Stimulated activated naive B cell treated with anti-CD40 and anti-IgM and Interleukin-4, amounts not matched to agents 10 μg/mL and 1 μg/mL and 100 μg/mL, for 72 hours (primary cell): Measurements from ENCODE around the gene ALK.

Source experiments
- ATAC-seq, 2 donors: fragments of 150-1000 bp; cut with Tn5 transposase; replicated peaks; 2 replicates each; pipeline ENCODE4 v1.10.0; 2021; ENCODE audit warnings: moderate library complexity in 1 of 2
- DNase-seq: peaks from one replicate; pipeline ENCODE4 v3.0.0; 2021
- H3K27ac Mint-ChIP-seq: one replicate; pipeline ENCODE4 v1.8.0; 2022; ENCODE audit warnings: mild to moderate bottlenecking, mixed read lengths
- H3K27me3 Mint-ChIP-seq, 2 donors: one replicate each; pipeline ENCODE4 v1.8.0; 2022; ENCODE audit warnings: mixed read lengths in 2 of 2
- H3K36me3 Mint-ChIP-seq, 2 donors: one replicate each; pipeline ENCODE4 v1.8.0; 2022; ENCODE audit warnings: mixed read lengths in 2 of 2, mild to moderate bottlenecking in 1 of 2
- H3K4me1 Mint-ChIP-seq, 2 donors: one replicate each; pipeline ENCODE4 v1.8.0; 2022; ENCODE audit warnings: mixed read lengths in 2 of 2, mild to moderate bottlenecking in 1 of 2
- H3K4me3 Mint-ChIP-seq, 2 donors: one replicate each; pipeline ENCODE4 v1.8.0; 2022; ENCODE audit warnings: mild to moderate bottlenecking in 2 of 2, mixed read lengths in 2 of 2, moderate library complexity in 1 of 2
- H3K9me3 Mint-ChIP-seq, 2 donors: one replicate each; pipeline ENCODE4 v1.8.0; 2022; ENCODE audit warnings: mixed read lengths in 2 of 2, mild to moderate bottlenecking in 1 of 2

ALK gene

GRCh38 chr2:29502460-29502911 is 418.9 kb downstream of the ALK start:
- H3K36me3 Mint-ChIP-seq, result peaks cover 0 to 1% of the 10 kb centered on the region in 2 donors

DNA sequence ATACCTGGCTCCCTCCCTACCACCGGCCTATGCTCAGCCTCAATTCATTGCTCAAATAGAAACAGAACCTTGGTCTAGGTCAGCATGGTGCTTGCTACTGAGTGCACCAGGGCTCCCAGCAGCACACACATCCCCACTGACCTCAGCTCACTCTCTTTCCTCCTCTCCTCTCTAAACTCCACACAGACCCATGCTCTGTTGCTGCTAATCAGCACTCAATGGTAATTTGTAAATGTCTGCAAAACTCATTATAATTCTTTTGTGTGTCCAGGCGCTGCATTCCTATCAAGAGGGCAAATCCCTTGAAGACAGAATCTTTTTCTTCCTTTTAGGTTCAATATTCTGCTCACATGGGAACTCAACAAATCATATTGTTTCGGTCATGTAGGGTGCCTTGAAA is 424.0 kb downstream of the ALK start:
- H3K27ac Mint-ChIP-seq, result no peak overlapping the region
- DNase-seq (no peak), ATAC-seq (no peak)
- H3K4me1 Mint-ChIP-seq, result no peaks in the 10 kb centered on the region
- H3K27me3 Mint-ChIP-seq, result no peaks in the 10 kb centered on the region
- no peaks in the 10 kb centered on the region for H3K36me3 Mint-ChIP-seq
- no peak overlapping the region for H3K4me3 Mint-ChIP-seq
- no peaks in the 10 kb centered on the region for H3K9me3 Mint-ChIP-seq

More at GRCh38 chr2:29502460-29502911, 418.9 kb downstream of the ALK start:
- Mint-ChIP-seq H3K9me3 (peaks cover 0 to 6% of the 10 kb centered on the region in 2 donors), H3K27ac (no peak overlapping the region), H3K4me3 (no peak overlapping the region), H3K4me1 (no peaks in the 10 kb centered on the region), H3K27me3 (peaks cover 0 to 4% of the 10 kb centered on the region in 2 donors)
- no peak for ATAC-seq
- DNase-seq, result no peak

GRCh38 chr2:29496198-29496597 is 425.2 kb downstream of the ALK start:
- no peak overlapping the region for H3K27ac Mint-ChIP-seq
- no peaks in the 10 kb centered on the region for H3K9me3 Mint-ChIP-seq
- no peaks in the 10 kb centered on the region for H3K27me3 Mint-ChIP-seq
- no peak for DNase-seq
- H3K36me3 Mint-ChIP-seq, result no peaks in the 10 kb centered on the region
- no peak overlapping the region for H3K4me3 Mint-ChIP-seq
- H3K4me1 Mint-ChIP-seq, result no peaks in the 10 kb centered on the region
- no peak for ATAC-seq

DNA sequence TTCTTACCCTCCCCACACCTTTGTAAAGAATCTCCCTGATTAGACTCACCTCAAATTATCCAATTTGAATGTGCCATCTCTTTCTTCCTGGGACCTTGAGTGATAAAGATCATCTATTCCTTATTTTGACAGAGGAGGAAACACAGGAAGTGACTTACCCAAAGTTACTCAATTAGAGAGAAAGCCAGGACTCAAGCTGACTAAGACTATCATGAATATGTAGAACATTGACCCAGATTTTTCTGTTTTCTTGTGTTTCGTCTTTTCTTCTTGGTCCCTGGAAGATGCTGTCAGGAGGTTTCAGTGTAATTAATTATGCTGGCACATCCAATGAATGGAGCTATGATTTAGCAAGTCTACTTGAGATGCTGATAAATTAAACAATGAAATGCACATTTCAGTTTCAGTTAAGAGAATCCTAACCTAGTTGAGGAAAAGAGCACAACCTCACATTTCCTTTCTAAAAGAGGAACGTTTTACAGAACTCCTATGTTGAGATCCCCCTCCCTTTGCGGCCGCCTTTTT is 425.8 kb downstream of the ALK start:
- no peaks in the 10 kb centered on the region for H3K27me3 Mint-ChIP-seq
- no peak overlapping the region for H3K27ac Mint-ChIP-seq
- no peaks in the 10 kb centered on the region for H3K4me1 Mint-ChIP-seq
- H3K9me3 Mint-ChIP-seq, result no peaks in the 10 kb centered on the region
- H3K36me3 Mint-ChIP-seq, result no peaks in the 10 kb centered on the region
- no peak overlapping the region for H3K4me3 Mint-ChIP-seq
- DNase-seq (no peak), ATAC-seq (no peak)

- Mint-ChIP-seq H3K36me3 (no peaks in the 10 kb centered on the region), H3K4me1 (no peaks in the 10 kb centered on the region), H3K27ac (no peak overlapping the region), H3K27me3 (no peaks in the 10 kb centered on the region), H3K4me3 (no peak overlapping the region), H3K9me3 (no peaks in the 10 kb centered on the region)
- no peak for DNase-seq
- no peak for ATAC-seq
Measured at GRCh38 chr2:29495068-29495467, 426.3 kb downstream of the ALK start.

- DNase-seq (no peak), ATAC-seq (no peak)
- no peak overlapping the region for H3K4me3 Mint-ChIP-seq
- H3K36me3 Mint-ChIP-seq, result no peaks in the 10 kb centered on the region
- no peaks in the 10 kb centered on the region for H3K27me3 Mint-ChIP-seq
- H3K27ac Mint-ChIP-seq, result no peak overlapping the region
- no peaks in the 10 kb centered on the region for H3K4me1 Mint-ChIP-seq
- H3K9me3 Mint-ChIP-seq, result no peaks in the 10 kb centered on the region
Measured at GRCh38 chr2:29492701-29493100, 428.7 kb downstream of the ALK start.

GRCh38 chr2:29490045-29490444 is 431.3 kb downstream of the ALK start:
- H3K4me1 Mint-ChIP-seq, result no peaks in the 10 kb centered on the region
- no peak overlapping the region for H3K27ac Mint-ChIP-seq
- H3K36me3 Mint-ChIP-seq, result no peaks in the 10 kb centered on the region
- DNase-seq, result no peak
- no peak for ATAC-seq
- no peaks in the 10 kb centered on the region for H3K9me3 Mint-ChIP-seq
- no peaks in the 10 kb centered on the region for H3K27me3 Mint-ChIP-seq
- no peak overlapping the region for H3K4me3 Mint-ChIP-seq

GRCh38 chr2:29489568-29489967 is 431.8 kb downstream of the ALK start:
- Mint-ChIP-seq H3K4me1 (no peaks in the 10 kb centered on the region), H3K9me3 (no peaks in the 10 kb centered on the region), H3K36me3 (no peaks in the 10 kb centered on the region), H3K27me3 (no peaks in the 10 kb centered on the region), H3K27ac (no peak overlapping the region), H3K4me3 (no peak overlapping the region)
- DNase-seq, result no peak
- ATAC-seq, result no peak

DNA sequence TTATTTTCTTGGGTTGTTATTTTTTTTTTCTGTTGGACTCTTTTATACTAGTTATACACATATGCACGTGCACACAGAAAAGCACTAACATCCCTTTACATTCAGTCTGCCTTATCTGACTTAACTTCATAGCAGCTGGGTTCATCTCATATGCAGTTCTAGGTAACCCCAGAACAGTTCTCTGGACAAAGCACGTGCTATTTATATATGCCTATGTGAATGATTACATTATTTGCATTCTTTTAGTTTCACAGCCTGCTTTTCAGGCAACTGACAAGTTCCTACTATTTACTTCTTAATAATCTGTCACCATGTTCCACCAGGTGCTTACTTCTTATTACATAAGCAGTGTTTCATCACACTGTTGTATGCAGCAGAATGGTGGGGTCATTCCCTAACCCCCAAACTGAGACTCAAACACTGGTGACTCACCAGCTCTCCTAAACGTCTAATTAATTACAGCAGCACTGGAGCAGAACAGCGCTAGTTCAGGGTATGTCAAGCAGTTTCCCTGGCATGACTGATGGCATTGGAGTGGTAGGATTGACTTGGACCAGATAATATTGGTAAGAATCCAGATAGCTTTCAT is 433.3 kb downstream of the ALK start:
- H3K27ac Mint-ChIP-seq, result no peak overlapping the region
- ATAC-seq, result no peak
- no peak for DNase-seq

GRCh38 chr2:29485631-29486030 is 435.8 kb downstream of the ALK start:
- H3K36me3 Mint-ChIP-seq, result no peaks in the 10 kb centered on the region
- peaks cover 0 to 2% of the 10 kb centered on the region in 2 donors for H3K9me3 Mint-ChIP-seq
- H3K4me3 Mint-ChIP-seq, result no peak overlapping the region
- DNase-seq (no peak), ATAC-seq (no peak)
- H3K27ac Mint-ChIP-seq, result no peak overlapping the region
- H3K27me3 Mint-ChIP-seq, result no peaks in the 10 kb centered on the region
- H3K4me1 Mint-ChIP-seq, result no peaks in the 10 kb centered on the region

More for the DNA sequence above, 433.3 kb downstream of the ALK start:
- Mint-ChIP-seq H3K4me1 (no peaks in the 10 kb centered on the region), H3K4me3 (no peak overlapping the region), H3K9me3 (peaks cover 0 to 2% of the 10 kb centered on the region in 2 donors), H3K27me3 (no peaks in the 10 kb centered on the region), H3K36me3 (no peaks in the 10 kb centered on the region)

DNA sequence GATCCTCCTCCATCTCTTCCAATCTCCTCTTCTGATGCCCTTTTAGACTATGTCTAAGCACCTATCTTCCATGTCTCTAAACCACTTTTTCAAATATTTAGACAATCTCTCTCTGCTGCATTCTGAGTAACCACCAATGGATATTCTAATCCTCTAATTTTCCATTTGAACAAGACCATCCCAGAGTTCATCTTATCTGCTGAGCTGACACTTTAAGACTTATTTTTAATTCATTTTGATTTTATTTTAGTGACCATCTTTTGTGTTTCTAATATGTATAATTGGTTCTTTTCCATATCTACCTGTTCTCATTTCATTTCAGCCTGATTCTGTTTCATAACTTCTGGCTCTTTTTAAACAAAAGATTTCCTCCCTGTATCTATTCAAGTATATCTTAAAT is 436.3 kb downstream of the ALK start:
- Mint-ChIP-seq H3K4me3 (no peak overlapping the region), H3K36me3 (no peaks in the 10 kb centered on the region), H3K27me3 (no peaks in the 10 kb centered on the region), H3K27ac (no peak overlapping the region), H3K4me1 (peaks cover 0 to 5% of the 10 kb centered on the region in 2 donors), H3K9me3 (peaks cover 0 to 2% of the 10 kb centered on the region in 2 donors)
- DNase-seq (no peak), ATAC-seq (no peak)

- DNase-seq, result no peak
- no peak overlapping the region for H3K4me3 Mint-ChIP-seq
- H3K27me3 Mint-ChIP-seq, result no peaks in the 10 kb centered on the region
- peaks cover 0 to 12% of the 10 kb centered on the region in 2 donors for H3K4me1 Mint-ChIP-seq
- ATAC-seq, result no peak
- H3K36me3 Mint-ChIP-seq, result no peaks in the 10 kb centered on the region
- H3K27ac Mint-ChIP-seq, result no peak overlapping the region
- H3K9me3 Mint-ChIP-seq, result peaks cover 0 to 2% of the 10 kb centered on the region in 2 donors
Measured at GRCh38 chr2:29482867-29483266, 438.5 kb downstream of the ALK start.

GRCh38 chr2:29482348-29482747 is 439.0 kb downstream of the ALK start:
- no peak for ATAC-seq

GRCh38 chr2:29481313-29481712 is 440.1 kb downstream of the ALK start:
- Mint-ChIP-seq H3K9me3 (peaks cover 0 to 2% of the 10 kb centered on the region in 2 donors), H3K4me3 (no peak overlapping the region), H3K36me3 (no peaks in the 10 kb centered on the region), H3K27me3 (no peaks in the 10 kb centered on the region), H3K27ac (no peak overlapping the region), H3K4me1 (peaks cover 0 to 12% of the 10 kb centered on the region in 2 donors)
- DNase-seq (no peak), ATAC-seq (no peak)

More at GRCh38 chr2:29482348-29482747, 439.0 kb downstream of the ALK start:
- no peak for DNase-seq
- peaks cover 0 to 2% of the 10 kb centered on the region in 2 donors for H3K9me3 Mint-ChIP-seq
- no peaks in the 10 kb centered on the region for H3K36me3 Mint-ChIP-seq
- no peak overlapping the region for H3K4me3 Mint-ChIP-seq
- H3K4me1 Mint-ChIP-seq, result peaks cover 0 to 12% of the 10 kb centered on the region in 2 donors
- H3K27ac Mint-ChIP-seq, result no peak overlapping the region
- H3K27me3 Mint-ChIP-seq, result no peaks in the 10 kb centered on the region

DNA sequence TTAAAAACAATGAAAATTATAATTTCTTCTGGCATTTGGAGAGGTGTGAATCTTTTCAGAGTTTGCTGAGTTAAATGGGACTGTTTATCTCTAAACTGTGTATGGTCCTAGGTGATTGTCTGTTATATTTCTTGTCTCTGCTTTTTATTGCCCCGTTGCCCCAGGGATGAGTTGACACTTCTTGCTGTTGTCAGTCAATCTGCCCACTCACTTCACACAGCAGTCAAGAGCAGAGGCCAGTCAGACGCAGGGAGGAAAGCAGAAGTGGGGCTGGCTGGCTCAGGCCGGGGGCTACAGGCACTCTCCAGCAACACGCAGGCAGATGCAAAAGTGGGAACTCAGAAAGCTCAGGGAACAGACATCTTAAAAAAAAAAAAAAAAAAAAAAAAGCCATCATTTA is 441.0 kb downstream of the ALK start:
- no peaks in the 10 kb centered on the region for H3K36me3 Mint-ChIP-seq
- ATAC-seq (peak; percentile 92 to 94), DNase-seq (peak; percentile 8)
- H3K9me3 Mint-ChIP-seq, result peaks cover 0 to 2% of the 10 kb centered on the region in 2 donors
- H3K27ac Mint-ChIP-seq, result no peak overlapping the region
- no peaks in the 10 kb centered on the region for H3K27me3 Mint-ChIP-seq
- H3K4me1 Mint-ChIP-seq, result peaks cover 0 to 12% of the 10 kb centered on the region in 2 donors
- H3K4me3 Mint-ChIP-seq, result no peak overlapping the region
